LNCAP (cell line): Measurements from ENCODE around the gene KRTAP12-3.

Experiments used
- TF ChIP-seq, protein P1 (sequence below): fragments of 450-650 bp; IDR thresholded peaks from 2 replicates; pipeline ENCODE4 v1.5.1; 2017; ENCODE audit warnings: mild to moderate bottlenecking

Gene KRTAP12-3

DNA sequence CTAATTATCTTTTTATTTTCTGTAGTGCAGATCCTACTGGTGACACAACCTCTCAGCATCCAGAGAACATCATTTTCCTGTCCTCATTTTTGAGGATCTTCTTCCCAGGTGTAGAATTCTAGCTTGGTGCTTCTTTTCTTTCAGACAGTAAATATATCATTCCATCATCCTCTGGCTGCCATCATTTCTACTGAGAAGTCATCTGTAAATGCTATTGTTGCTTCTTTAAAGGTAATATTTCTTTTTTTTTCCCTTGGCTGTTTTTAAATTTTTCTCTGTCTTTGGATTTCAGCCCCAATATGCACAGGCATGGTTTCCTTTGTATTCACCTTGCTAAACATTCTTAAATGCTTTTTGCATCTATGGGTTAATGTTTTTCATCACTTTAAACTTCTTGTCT is 34.2 kb upstream of the KRTAP12-3 start:
- TF ChIP-seq, protein P1, sequence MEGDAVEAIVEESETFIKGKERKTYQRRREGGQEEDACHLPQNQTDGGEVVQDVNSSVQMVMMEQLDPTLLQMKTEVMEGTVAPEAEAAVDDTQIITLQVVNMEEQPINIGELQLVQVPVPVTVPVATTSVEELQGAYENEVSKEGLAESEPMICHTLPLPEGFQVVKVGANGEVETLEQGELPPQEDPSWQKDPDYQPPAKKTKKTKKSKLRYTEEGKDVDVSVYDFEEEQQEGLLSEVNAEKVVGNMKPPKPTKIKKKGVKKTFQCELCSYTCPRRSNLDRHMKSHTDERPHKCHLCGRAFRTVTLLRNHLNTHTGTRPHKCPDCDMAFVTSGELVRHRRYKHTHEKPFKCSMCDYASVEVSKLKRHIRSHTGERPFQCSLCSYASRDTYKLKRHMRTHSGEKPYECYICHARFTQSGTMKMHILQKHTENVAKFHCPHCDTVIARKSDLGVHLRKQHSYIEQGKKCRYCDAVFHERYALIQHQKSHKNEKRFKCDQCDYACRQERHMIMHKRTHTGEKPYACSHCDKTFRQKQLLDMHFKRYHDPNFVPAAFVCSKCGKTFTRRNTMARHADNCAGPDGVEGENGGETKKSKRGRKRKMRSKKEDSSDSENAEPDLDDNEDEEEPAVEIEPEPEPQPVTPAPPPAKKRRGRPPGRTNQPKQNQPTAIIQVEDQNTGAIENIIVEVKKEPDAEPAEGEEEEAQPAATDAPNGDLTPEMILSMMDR: no peak

DNA sequence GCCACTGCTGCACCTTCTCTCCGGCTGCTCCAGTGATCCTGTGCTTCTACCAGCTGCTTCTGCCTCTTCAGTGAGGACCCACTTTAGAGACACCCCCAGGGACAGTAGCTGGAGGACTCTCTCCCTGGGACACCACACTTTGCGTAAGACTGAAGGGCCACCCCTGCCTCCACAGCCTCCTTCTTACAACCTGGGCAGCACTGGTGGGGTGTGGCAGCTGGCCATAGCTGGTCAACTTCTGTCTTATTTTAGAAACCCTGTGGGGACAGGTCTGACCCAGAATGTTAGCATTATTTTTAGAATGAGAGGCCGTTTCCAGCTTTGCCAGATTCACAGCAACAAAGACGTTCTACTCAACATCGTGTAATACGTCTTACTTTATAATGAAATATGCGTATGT is 32.0 kb upstream of the KRTAP12-3 start:
- TF ChIP-seq, protein P1: no peak

DNA sequence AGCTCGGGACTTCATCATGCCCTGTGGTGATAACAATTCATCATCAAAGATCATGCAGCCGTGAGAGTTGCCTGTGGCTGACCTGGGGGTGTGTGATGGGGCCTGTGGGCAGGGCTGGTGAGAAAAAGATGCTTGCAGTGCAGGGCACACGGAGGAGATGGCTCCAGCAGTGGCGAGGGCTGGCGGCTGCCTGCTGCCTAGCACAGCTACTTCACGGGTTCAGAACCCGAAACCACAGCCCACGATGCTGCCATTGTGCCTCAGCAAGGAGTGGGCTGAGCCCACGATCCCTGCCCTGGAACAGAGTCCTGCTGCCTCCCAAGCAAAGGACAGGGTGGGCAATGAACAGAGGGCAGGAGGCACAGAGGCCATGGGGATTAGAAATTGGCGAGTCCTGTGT is 31.5 kb upstream of the KRTAP12-3 start:
- TF ChIP-seq, protein P1: no peak

DNA sequence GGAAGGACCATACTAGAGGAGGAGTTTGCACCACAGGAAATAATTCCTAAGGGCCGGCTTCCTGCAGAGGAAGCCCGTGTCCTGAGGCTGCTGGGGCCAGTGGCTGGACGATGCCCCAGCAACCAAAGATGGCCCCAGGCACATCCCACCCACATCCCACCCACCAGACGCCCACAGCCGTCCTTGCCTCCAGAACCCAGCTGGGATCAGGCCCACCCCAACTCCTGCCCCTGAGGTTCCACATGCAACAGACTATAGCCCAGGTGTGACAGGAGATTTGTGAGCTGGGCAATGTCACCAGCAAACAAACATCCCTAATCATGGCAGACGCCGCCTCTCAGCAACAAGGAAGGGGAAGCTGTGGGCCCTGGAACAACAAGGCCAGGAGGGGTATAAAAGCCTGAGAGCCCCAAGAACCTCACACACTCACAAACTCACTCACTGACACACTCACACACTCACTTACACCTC is 31.0 kb upstream of the KRTAP12-3 start, which contains the start of gene KRTAP10-9:
Gene KRTAP10-9 (plus strand): TSS at position 421 of the 471 bp plus-strand sequence. CDS start 79 bp downstream, outside the sequence.
- TF ChIP-seq, protein P1: no peak

DNA sequence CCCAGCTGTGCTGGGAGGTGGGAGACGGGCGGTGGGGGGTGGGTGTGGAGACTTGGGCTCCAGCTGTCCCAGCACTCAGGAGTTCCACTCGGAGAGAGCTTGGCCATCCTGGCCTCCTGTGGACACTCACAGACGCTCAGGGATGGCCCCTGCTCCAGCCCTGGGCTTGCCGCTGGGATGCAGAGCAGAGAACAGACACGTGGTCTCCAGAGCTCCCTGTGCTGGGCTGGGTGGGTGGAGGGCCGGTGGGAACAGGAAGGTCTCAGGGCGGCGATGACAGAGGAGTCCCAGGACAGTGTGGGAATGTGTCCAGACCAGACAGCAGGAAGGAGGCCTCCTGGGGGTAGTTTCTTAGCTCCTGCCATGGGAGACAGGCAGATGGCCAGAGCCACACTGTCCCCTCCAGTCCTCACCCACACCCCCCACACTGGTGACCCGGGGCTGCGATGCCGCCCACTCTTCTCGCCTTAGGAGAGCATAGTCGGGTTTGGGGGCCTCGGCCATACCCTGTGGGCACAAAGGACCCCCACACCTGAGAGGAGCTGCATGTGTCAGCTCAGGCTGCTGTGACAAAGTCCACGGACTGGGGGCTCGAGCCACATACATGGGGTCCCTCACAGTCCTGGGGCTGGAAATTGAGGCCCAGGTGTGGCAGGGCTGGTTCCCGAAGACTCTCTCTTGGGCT is 28.9 kb upstream of the KRTAP12-3 start:
- TF ChIP-seq, protein P1: no peak

DNA sequence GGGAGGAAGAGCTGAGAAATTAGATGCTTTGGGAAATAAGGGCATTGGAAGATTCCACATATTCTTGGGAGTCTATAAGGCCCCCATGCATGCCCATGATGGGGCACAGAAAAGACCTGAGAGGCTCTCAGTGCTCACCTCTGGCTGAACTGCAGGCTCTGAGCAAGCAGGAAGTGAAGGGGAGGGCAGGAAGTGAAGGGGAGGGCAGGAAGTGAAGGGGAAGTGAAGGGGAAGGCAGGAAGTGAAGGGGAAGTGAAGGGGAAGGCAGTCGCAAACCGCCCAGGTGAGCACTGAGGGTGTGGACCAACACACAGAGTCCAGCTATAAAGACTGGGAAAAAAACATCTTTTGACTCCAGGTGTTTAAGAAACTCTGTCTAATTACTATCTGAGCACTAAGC is 27.3 kb upstream of the KRTAP12-3 start:
- TF ChIP-seq, protein P1: no peak

DNA sequence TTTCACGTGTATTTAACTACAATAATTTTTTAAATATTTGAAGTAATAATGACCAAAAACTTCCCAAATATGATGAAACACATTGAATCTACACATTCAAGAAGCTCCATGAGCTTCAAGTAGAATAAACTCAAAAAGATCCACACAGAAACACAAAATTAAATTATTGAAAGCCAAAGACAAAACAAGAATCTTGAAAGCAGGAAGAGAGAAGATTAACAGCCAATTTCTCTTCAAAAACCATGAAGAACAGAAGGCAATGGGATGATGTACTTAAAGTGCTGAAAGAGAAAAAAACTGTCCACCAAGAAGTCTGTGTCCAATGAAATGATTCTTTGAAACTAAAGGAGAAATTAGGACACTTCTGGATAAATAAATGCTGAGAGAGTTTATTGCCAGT is 25.7 kb upstream of the KRTAP12-3 start:
- TF ChIP-seq, protein P1: no peak
